ENCODE data around the gene VTCN1. TPM values are rescaled to one million over a fixed set of nuclear protein-coding genes. Genes with fewer than 3 reads are reported as not detected.
A peak's percentile ranks its signal among the peaks of the same experiment; 100 is the strongest.
"Not testable (repeated sequence)": the region's sequence is repeated elsewhere in the genome, so short reads cannot be mapped to it uniquely, and the experiment has no call there.

Gene VTCN1
- total and polyA plus RNA-seq, 9 donors = 0.04 to 2.0 (median 0.11) TPM; not detected in 1

DNA sequence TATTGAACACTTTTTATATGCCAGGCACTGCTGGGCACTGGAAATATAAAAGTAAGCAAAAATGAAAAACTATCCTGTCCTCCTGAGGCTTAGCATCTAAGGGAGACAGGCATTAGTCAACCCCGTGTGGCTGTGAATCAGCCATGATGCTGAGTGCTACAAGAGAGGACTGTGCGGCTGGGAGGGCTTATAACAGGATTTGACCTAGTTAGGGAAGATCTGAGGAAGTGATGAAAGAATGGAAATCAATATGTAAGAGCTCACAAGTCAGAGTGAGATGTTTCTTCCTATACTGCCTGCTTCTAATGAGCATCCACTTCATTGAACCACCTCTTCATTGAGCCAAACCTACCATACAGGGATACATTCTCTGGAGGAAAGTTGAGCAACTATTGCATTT, 104.2 kb downstream of the VTCN1 start:
- peaks cover 47% of the 10 kb centered on the region for H3K36me3 ChIP-seq (ENCODE audit: control insufficient read depth, insufficient read depth, low read length)
- H3K4me3 ChIP-seq (ENCODE audit: low read length) = no peak overlapping the region
- 90% methylated on average over 2 of the region's 2 CpGs for WGBS (ENCODE audit: insufficient coverage)
- H3K4me1 ChIP-seq (ENCODE audit: control insufficient read depth, insufficient read depth, low read length) = no peaks in the 10 kb centered on the region
- H3K27me3 ChIP-seq (ENCODE audit: control insufficient read depth, insufficient read depth, low read length) = no peaks in the 10 kb centered on the region
- DNase-seq = no peak
- no peak overlapping the region for H3K27ac ChIP-seq (ENCODE audit: low read length)
- no peaks in the 10 kb centered on the region for H3K9me3 ChIP-seq (replicated peaks; ENCODE audit: control insufficient read depth, low read depth, low read length)

DNA sequence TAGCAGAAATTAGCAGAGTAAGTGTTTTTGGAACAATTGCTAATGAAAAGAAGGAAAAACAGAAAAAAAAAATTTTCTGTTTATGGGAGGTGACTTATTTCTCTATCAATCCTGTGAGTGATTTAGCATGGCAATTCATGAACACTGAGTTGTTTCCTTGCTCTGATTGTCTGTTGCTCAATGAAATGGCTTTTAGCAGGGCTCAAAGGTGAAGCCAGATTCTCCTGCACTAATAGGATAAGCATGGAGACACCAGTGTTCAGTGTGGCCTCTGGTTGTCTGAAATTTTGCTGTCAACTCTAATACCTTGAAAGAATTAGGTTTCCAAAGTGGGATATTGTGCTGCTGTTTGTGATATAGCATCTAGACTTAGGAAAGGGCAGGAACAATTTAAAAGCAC, 105.0 kb downstream of the VTCN1 start:
- H3K9me3 ChIP-seq (replicated peaks; ENCODE audit: control insufficient read depth, low read depth, low read length) = no peaks in the 10 kb centered on the region
- H3K36me3 ChIP-seq (ENCODE audit: control insufficient read depth, insufficient read depth, low read length) = peaks cover 45% of the 10 kb centered on the region
- no peaks in the 10 kb centered on the region for H3K27me3 ChIP-seq (ENCODE audit: control insufficient read depth, insufficient read depth, low read length)
- no peak overlapping the region for H3K4me3 ChIP-seq (ENCODE audit: low read length)
- no peak for DNase-seq
- no peaks in the 10 kb centered on the region for H3K4me1 ChIP-seq (ENCODE audit: control insufficient read depth, insufficient read depth, low read length)
- no peak overlapping the region for H3K27ac ChIP-seq (ENCODE audit: low read length)

DNA sequence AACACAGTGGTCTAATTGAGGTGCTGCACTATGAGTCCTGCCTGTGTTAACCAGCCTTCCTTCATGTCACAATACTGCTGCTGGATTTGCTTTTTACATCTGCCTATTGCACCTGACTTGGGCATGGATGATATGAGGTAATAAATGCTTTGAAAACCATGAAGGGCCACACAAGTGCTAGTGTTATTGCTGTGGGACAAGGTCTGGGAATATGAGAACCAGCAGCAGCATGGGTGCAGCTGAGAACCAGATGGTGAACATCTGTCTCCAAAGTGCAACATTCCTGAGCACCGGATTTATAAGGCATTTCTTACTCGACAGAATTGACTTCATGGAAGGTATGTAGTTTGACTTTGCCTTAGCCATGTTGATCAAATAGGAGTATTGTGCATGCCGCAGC, 105.7 kb downstream of the VTCN1 start:
- no peaks in the 10 kb centered on the region for H3K27me3 ChIP-seq (ENCODE audit: control insufficient read depth, insufficient read depth, low read length)
- H3K4me3 ChIP-seq (ENCODE audit: low read length) = no peak overlapping the region
- peaks cover 42% of the 10 kb centered on the region for H3K36me3 ChIP-seq (ENCODE audit: control insufficient read depth, insufficient read depth, low read length)
- DNase-seq = no peak
- WGBS (ENCODE audit: insufficient coverage) = 38% methylated on average over 3 of the region's 3 CpGs
- H3K9me3 ChIP-seq (replicated peaks; ENCODE audit: control insufficient read depth, low read depth, low read length) = no peaks in the 10 kb centered on the region
- H3K27ac ChIP-seq (ENCODE audit: low read length) = no peak overlapping the region
- no peaks in the 10 kb centered on the region for H3K4me1 ChIP-seq (ENCODE audit: control insufficient read depth, insufficient read depth, low read length)

DNA sequence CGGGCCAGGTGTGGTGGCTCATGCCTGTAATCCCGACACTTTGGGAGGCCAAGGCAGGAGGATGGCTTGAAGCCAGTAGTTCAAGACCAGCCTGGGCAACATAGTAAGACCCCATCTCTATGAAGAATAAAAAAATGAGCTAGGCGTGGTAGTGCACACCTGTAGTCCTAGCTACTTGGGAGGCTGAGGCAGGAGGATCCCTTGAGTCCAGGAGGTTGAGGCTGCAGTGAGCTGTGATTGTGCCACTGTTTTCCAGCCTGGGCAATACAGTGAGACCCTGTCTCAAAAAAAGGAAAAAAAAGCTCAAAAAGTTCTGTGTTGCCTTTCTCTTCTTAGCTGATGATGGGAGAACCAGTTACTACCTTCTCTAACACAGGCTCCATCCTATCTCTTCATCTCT, 108.9 kb downstream of the VTCN1 start:
- not testable (repeated sequence) for DNase-seq; H3K27ac ChIP-seq (ENCODE audit: low read length); H3K9me3 ChIP-seq (replicated peaks; ENCODE audit: control insufficient read depth, low read depth, low read length); H3K4me1 ChIP-seq (ENCODE audit: control insufficient read depth, insufficient read depth, low read length); H3K4me3 ChIP-seq (ENCODE audit: low read length); H3K27me3 ChIP-seq (ENCODE audit: control insufficient read depth, insufficient read depth, low read length)
- H3K36me3 ChIP-seq (ENCODE audit: control insufficient read depth, insufficient read depth, low read length) = peaks cover 23% of the 10 kb centered on the region
- WGBS (ENCODE audit: insufficient coverage) = 100% methylated on average over 2 of the region's 3 CpGs

DNA sequence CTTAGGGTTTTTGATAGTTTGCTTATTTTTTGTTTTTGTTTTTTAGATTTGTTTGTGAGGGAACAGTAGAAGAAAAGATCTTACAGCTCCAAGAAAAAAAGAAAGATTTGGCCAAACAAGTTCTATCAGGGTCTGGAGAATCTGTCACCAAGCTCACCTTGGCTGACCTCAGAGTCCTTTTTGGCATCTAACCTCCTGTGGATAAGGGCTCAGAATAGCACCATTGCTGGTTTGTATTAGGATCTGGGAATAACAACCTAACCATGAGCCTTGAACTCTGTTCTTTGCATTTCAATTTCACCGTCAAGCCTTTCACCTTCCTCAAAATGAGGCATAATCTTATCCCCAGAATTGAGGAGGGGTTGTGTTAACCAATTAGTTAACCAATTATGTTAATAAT, 109.4 kb downstream of the VTCN1 start:
- H3K9me3 ChIP-seq (replicated peaks; ENCODE audit: control insufficient read depth, low read depth, low read length) = no peaks in the 10 kb centered on the region
- H3K27me3 ChIP-seq (ENCODE audit: control insufficient read depth, insufficient read depth, low read length) = no peaks in the 10 kb centered on the region
- WGBS (ENCODE audit: insufficient coverage) = no CpG with 5 or more reads among the region's 1 CpG
- H3K27ac ChIP-seq (ENCODE audit: low read length) = no peak overlapping the region
- DNase-seq = no peak
- no peaks in the 10 kb centered on the region for H3K4me1 ChIP-seq (ENCODE audit: control insufficient read depth, insufficient read depth, low read length)
- H3K36me3 ChIP-seq (ENCODE audit: control insufficient read depth, insufficient read depth, low read length) = peaks cover 23% of the 10 kb centered on the region
- no peak overlapping the region for H3K4me3 ChIP-seq (ENCODE audit: low read length)

DNA sequence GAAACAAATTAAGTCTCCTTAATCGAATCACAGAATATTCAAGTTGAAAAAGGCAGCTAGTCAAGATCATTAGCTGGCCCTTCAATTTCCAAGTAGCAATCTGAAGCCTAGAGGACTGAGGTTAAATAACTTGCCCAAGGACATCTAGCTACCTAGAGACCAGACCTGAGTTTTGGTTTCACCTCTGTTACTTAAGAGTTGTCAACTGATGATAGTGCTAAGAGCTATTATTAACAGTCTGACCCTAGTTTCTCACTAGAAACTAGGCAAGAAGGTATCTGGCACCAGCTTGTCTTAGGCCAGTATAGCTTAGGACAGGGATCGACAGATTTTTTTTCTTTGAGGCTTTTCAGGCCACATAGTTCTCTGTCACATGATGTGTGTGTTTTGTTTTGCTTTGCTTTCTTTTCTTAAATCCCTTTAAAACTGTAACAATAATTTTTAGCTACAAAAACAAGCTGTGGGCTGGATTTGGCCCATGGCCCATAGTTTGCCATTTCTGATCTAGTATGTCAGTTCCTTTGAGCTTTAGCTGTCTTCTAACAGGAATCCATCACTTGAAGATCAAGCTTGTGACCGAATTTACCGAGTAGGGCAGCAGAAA, 112.3 kb downstream of the VTCN1 start:
- Histone ChIP-seq H3K4me1 (ENCODE audit: control insufficient read depth, insufficient read depth, low read length) (peaks cover 7% of the 10 kb centered on the region), H3K36me3 (ENCODE audit: control insufficient read depth, insufficient read depth, low read length) (peaks cover 25% of the 10 kb centered on the region), H3K27me3 (ENCODE audit: control insufficient read depth, insufficient read depth, low read length) (no peaks in the 10 kb centered on the region), H3K27ac (ENCODE audit: low read length) (no peak overlapping the region), H3K4me3 (ENCODE audit: low read length) (no peak overlapping the region), H3K9me3 (replicated peaks; ENCODE audit: control insufficient read depth, low read depth, low read length) (no peaks in the 10 kb centered on the region)
- DNase-seq = no peak
- WGBS (ENCODE audit: insufficient coverage) = no CpG with 5 or more reads among the region's 4 CpGs

DNA sequence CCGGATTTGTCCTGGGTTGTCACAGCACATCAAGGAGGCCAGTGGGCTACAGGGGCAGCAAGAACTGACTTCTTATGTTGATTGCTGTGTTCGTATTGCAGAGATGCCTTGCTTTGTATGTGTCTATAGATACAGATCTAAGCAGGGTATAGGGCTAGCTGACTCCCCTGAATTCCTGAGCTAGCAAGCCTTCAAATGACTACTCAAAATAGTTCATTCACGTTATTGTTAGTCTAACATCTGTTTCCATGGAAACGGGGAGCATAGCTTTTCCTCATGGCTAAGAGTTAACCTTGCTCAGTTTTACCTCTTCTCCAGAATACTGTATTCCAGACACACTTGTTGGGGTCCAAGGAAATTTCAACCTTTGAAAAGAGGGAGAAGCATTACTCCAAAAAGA, 113.3 kb downstream of the VTCN1 start:
- H3K27me3 ChIP-seq (ENCODE audit: control insufficient read depth, insufficient read depth, low read length) = no peaks in the 10 kb centered on the region
- H3K9me3 ChIP-seq (replicated peaks; ENCODE audit: control insufficient read depth, low read depth, low read length) = no peaks in the 10 kb centered on the region
- no peak overlapping the region for H3K4me3 ChIP-seq (ENCODE audit: low read length)
- H3K27ac ChIP-seq (ENCODE audit: low read length) = no peak overlapping the region
- H3K36me3 ChIP-seq (ENCODE audit: control insufficient read depth, insufficient read depth, low read length) = peaks cover 21% of the 10 kb centered on the region
- H3K4me1 ChIP-seq (ENCODE audit: control insufficient read depth, insufficient read depth, low read length) = peaks cover 12% of the 10 kb centered on the region
- 100% methylated on average over 1 of the region's 4 CpGs for WGBS (ENCODE audit: insufficient coverage)
- no peak for DNase-seq

DNA sequence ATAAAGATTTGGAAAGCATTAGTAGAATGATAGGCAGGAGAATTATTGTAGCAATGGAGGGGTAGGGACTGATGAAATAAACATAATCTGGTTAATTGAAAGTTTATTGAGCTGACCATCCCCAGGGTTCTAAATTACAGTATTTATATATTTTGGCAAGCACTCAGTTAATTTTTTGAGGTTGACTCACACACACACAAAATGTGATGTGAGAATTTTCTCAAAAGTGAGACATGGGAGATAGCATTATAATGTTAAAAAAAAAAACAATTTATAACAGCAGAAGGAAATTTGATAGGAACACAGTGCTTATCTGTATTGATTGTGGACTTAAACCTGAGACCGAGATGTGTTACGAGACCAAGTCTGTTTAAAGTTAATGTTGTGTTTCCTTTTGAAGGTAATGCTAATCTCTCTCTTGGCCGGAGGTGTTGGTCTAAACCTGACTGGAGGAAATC, 113.7 kb downstream of the VTCN1 start:
- H3K36me3 ChIP-seq (ENCODE audit: control insufficient read depth, insufficient read depth, low read length) = peaks cover 19% of the 10 kb centered on the region

DNA sequence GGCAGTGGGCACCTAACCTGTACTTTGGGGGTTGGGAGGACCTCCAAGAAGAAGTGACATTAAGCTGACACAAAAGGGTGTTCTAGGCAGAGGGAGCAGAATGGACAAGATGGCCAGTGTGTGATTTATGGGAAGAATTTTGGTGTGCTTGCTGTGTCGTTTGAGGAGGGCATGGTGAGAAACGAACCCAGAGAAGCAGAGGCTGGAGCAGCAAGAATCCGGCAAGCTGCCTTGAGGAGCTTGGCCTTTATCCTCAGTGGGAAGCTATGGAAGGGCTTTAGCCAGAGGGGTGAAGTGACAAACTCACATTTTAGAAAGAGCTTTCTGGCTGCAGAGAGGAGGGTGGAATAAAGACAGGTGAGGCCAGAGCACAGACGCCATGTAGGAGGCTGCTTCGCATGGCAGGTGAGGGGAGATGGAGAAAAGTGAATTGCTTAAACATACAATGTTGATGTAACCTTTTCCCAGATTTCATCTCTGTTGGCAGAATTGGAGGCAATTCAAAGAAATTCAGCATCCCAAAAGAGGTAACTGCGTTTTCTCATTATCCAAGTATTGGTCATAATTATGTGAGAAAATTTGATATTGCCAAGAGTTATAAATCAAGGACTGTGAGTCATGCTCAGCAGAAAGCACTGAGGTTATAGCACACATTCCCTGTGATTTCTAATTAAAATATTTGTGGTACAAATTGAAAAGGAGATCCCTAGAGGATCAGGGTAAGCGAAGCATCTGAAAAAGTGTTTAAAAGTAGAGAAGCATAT, 115.7 kb downstream of the VTCN1 start:
- H3K4me3 ChIP-seq (ENCODE audit: low read length) = no peak overlapping the region
- no peak overlapping the region for H3K27ac ChIP-seq (ENCODE audit: low read length)
- 68% methylated on average over 4 of the region's 7 CpGs for WGBS (ENCODE audit: insufficient coverage)
- no peaks in the 10 kb centered on the region for H3K27me3 ChIP-seq (ENCODE audit: control insufficient read depth, insufficient read depth, low read length)
- H3K9me3 ChIP-seq (replicated peaks; ENCODE audit: control insufficient read depth, low read depth, low read length) = no peaks in the 10 kb centered on the region
- DNase-seq = peak; percentile 47
- peaks cover 12% of the 10 kb centered on the region for H3K4me1 ChIP-seq (ENCODE audit: control insufficient read depth, insufficient read depth, low read length)
- H3K36me3 ChIP-seq (ENCODE audit: control insufficient read depth, insufficient read depth, low read length) = peaks cover 14% of the 10 kb centered on the region

More for the DNA sequence above, 113.7 kb downstream of the VTCN1 start:
- 89% methylated on average over 3 of the region's 3 CpGs for WGBS (ENCODE audit: insufficient coverage)
- H3K4me1 ChIP-seq (ENCODE audit: control insufficient read depth, insufficient read depth, low read length) = peaks cover 12% of the 10 kb centered on the region
- H3K9me3 ChIP-seq (replicated peaks; ENCODE audit: control insufficient read depth, low read depth, low read length) = no peaks in the 10 kb centered on the region
- no peaks in the 10 kb centered on the region for H3K27me3 ChIP-seq (ENCODE audit: control insufficient read depth, insufficient read depth, low read length)
- DNase-seq = no peak
- no peak overlapping the region for H3K27ac ChIP-seq (ENCODE audit: low read length)
- no peak overlapping the region for H3K4me3 ChIP-seq (ENCODE audit: low read length)

DNA sequence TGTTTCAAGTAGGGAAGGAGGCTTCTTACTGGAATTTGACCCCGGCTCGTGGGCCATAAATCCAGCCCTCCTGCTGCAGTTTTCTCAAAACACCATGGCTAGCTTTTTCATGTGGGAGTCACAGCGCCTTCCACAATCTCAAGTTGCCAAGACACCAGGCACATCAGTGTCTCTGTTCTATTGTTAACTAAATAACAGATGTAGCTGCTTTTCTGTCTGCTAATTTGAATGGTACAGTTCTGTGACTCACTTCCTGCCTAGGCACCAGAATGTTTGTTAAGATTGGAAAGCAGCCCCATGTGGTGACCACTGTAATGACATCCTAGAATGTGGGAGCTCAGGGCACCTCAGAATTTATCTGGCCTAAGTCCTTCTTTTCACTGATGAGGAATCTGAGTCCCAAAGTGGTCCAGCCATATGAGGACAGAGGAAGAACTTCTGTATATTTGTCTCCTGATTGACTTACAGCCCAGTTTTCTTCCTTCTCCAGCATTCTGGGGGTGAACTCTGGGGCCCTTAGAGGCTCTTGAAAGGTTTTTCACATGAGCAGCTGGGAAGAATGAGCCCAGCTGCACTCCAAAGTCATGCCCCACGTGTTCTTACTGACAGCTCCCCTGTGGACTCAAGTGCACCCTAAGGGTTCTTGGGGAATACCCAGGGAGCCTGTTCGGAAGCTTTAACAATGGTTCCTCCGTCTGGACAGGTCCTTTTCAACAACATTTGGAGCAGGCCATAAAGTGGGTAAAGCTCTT, 116.7 kb downstream of the VTCN1 start:
- Histone ChIP-seq H3K36me3 (ENCODE audit: control insufficient read depth, insufficient read depth, low read length) (peaks cover 14% of the 10 kb centered on the region), H3K27me3 (ENCODE audit: control insufficient read depth, insufficient read depth, low read length) (no peaks in the 10 kb centered on the region), H3K27ac (ENCODE audit: low read length) (peak overlapping the region; percentile 38), H3K4me3 (ENCODE audit: low read length) (no peak overlapping the region), H3K4me1 (ENCODE audit: control insufficient read depth, insufficient read depth, low read length) (peaks cover 12% of the 10 kb centered on the region), H3K9me3 (replicated peaks; ENCODE audit: control insufficient read depth, low read depth, low read length) (no peaks in the 10 kb centered on the region)
- 84% methylated on average over 5 of the region's 6 CpGs for WGBS (ENCODE audit: insufficient coverage)
- no peak for DNase-seq

Data from muscle of leg (tissue), 11 donors.